Measurements from ENCODE around the gene HELZ.
A peak's percentile ranks its signal among the peaks of the same experiment; 100 is the strongest.

DNA sequence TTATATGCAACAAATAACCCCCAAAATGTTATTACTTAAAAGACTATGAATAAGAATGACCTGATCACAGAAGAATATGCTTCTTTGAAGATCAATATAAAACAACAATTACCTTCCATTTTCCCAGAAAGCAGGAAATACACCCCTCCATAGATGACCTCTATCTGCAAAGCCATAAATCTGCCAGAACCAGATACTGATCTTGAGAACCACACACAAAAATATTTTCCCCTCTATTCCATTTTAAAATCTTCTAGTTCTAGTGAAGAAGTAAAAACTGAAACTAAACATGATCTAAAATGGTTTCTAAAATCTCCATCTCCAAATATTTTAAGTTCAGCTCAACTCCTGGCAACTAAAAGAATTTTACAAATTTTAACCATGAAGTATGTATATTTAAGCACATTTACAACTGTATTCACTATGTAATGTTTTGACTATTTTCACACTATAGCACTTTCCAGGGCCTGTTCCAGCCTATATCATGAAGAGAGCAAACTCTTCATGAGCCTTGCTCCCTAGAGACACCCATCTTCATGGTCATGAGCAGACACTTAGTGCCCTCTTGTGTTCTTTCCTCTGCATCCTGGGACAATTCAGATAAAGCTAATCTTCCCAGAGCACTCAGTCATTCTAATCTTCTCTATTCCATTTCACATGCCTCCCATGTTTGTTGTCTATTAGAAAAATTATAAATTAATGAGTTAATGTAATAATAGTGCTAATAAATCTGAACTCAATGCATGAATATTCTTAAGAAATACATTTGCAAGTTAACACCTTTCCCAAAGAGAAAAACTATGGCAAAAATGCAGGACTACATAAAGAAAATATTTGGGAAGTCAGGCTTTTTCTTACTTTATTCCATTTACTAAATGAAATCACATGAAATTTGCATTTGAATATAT lies 87.0 kb downstream of the HELZ start:
- TF ChIP-seq, protein P1, sequence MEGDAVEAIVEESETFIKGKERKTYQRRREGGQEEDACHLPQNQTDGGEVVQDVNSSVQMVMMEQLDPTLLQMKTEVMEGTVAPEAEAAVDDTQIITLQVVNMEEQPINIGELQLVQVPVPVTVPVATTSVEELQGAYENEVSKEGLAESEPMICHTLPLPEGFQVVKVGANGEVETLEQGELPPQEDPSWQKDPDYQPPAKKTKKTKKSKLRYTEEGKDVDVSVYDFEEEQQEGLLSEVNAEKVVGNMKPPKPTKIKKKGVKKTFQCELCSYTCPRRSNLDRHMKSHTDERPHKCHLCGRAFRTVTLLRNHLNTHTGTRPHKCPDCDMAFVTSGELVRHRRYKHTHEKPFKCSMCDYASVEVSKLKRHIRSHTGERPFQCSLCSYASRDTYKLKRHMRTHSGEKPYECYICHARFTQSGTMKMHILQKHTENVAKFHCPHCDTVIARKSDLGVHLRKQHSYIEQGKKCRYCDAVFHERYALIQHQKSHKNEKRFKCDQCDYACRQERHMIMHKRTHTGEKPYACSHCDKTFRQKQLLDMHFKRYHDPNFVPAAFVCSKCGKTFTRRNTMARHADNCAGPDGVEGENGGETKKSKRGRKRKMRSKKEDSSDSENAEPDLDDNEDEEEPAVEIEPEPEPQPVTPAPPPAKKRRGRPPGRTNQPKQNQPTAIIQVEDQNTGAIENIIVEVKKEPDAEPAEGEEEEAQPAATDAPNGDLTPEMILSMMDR (IDR thresholded peaks at IDR 0.05; ENCODE audit: poor library complexity) = peak; percentile 45
- no peak for TF ChIP-seq EZH2 (IDR thresholded peaks at IDR 0.05; ENCODE audit: borderline replicate concordance)
- no peak for TF ChIP-seq EZH2phosphoT487 (IDR thresholded peaks at IDR 0.05; ENCODE audit: low read depth, severe bottlenecking, unreplicated experiment)
